Activated CD8-positive, alpha-beta T cell treated with anti-CD3 and anti-CD28 coated beads for 36 hours (primary cell): ENCODE measurements around the gene LDAF1. TPM values are rescaled to one million over a fixed set of nuclear protein-coding genes. Genes with fewer than 3 reads are reported as not detected.
"Not testable (repeated sequence)": the region's sequence is repeated elsewhere in the genome, so short reads cannot be mapped to it uniquely, and the experiment has no call there.

Experiments used
- ATAC-seq: fragments of 200-7000 bp; cut with Tn5 transposase; one replicate; pipeline ENCODE4 v1.10.0; 2021; ENCODE audit warnings: mild to moderate bottlenecking, moderate library complexity
- CTCF ChIA-PET: fragments of 350-600 bp; sonication (Branson Sonifier 250); formaldehyde crosslinking; loops from one replicate; lab custom pipeline; 2021; ENCODE audit warnings: antibody characterized with exemption; lab: Charles Lee
- POLR2A ChIA-PET: fragments of 350-600 bp; sonication (Branson Sonifier 250); formaldehyde crosslinking; loops from one replicate; lab custom pipeline; 2021; ENCODE audit warnings: antibody characterized with exemption; lab: Charles Lee
- DNase-seq: peaks from one replicate; pipeline ENCODE4 v3.0.0-alpha.2; 2020
- H3K27ac Mint-ChIP-seq: one replicate; pipeline ENCODE4 v1.8.0; 2021; ENCODE audit warnings: mild to moderate bottlenecking, mixed read lengths
- H3K27me3 Mint-ChIP-seq: one replicate; pipeline ENCODE4 v1.8.0; 2021; ENCODE audit warnings: mixed read lengths
- H3K36me3 Mint-ChIP-seq: one replicate; pipeline ENCODE4 v1.8.0; 2021; ENCODE audit warnings: low read depth, mixed read lengths
- H3K4me1 Mint-ChIP-seq: one replicate; pipeline ENCODE4 v1.8.0; 2021; ENCODE audit warnings: low read depth, mixed read lengths
- H3K4me3 Mint-ChIP-seq: one replicate; pipeline ENCODE4 v1.8.0; 2021; ENCODE audit warnings: mild to moderate bottlenecking, moderate library complexity, mixed read lengths
- H3K9me3 Mint-ChIP-seq: one replicate; pipeline ENCODE4 v1.8.0; 2021; ENCODE audit warnings: mixed read lengths
- CTCF ChIP-seq: fragments of 200-600 bp; IDR thresholded peaks from one replicate; pipeline ENCODE4 v1.8.0; 2022; ENCODE audit warnings: antibody characterized with exemption, mild to moderate bottlenecking
- intact Hi-C: fragments of 100-400 bp; cut with micrococcal nuclease; formaldehyde crosslinking; loops from one replicate; pipeline ENCODE4 v1.10.0; 2022
- total RNA-seq, 2 experiments: library from RNA; stranded (reverse); gene quantifications; one replicate each; pipeline ENCODE4 v1.2.3, GENCODE V29; 2021

Gene LDAF1
- total RNA-seq, 2 experiments from 2014 or later, result 10.3 to 12.6 TPM

GRCh38 chr16:21167360-21167759, 8.9 kb downstream of the LDAF1 start:
- H3K36me3 Mint-ChIP-seq, result peaks cover 14% of the 10 kb centered on the region
- H3K27ac Mint-ChIP-seq, result no peak overlapping the region
- POLR2A ChIA-PET, result no interaction called here
- no peak for TF ChIP-seq CTCF
- CTCF ChIA-PET, result interaction anchor here (1.3 to 1.9 kb wide), 2 partner anchors 11 to 21 kb away, joined by 3 to 6 read pairs; no protein-coding TSS in a partner anchor
- DNase-seq, result no peak
- H3K4me1 Mint-ChIP-seq, result no peaks in the 10 kb centered on the region
- intact Hi-C loops, result no loop called here
- peak; percentile 30 for ATAC-seq
- no peaks in the 10 kb centered on the region for H3K9me3 Mint-ChIP-seq
- no peaks in the 10 kb centered on the region for H3K27me3 Mint-ChIP-seq
- H3K4me3 Mint-ChIP-seq, result no peak overlapping the region

GRCh38 chr16:21167929-21168602, 9.6 kb downstream of the LDAF1 start:
- H3K4me3 Mint-ChIP-seq, result no peak overlapping the region
- H3K36me3 Mint-ChIP-seq, result peaks cover 16% of the 10 kb centered on the region
- H3K9me3 Mint-ChIP-seq, result no peaks in the 10 kb centered on the region
- ATAC-seq (peak; percentile 24), DNase-seq (peak; percentile 38)
- POLR2A ChIA-PET, result no interaction called here
- H3K27me3 Mint-ChIP-seq, result no peaks in the 10 kb centered on the region
- H3K4me1 Mint-ChIP-seq, result no peaks in the 10 kb centered on the region
- CTCF ChIA-PET, result interaction anchor here (0.7 to 1.9 kb wide), 3 partner anchors 10 to 21 kb away, joined by 3 to 6 read pairs (median 3); partner anchors contain the start of gene LDAF1
- no peak overlapping the region for H3K27ac Mint-ChIP-seq
- intact Hi-C loops, result no loop called here
- TF ChIP-seq CTCF, result no peak

- TF ChIP-seq CTCF, result no peak
- Mint-ChIP-seq H3K36me3 (peaks cover 19% of the 10 kb centered on the region), H3K4me1 (no peaks in the 10 kb centered on the region), H3K27ac (no peak overlapping the region), H3K27me3 (no peaks in the 10 kb centered on the region), H3K4me3 (no peak overlapping the region), H3K9me3 (no peaks in the 10 kb centered on the region)
- ChIA-PET POLR2A (interaction anchor here (0.7 kb wide), 1 partner anchor 350 kb away, joined by 3 read pairs; no protein-coding TSS in a partner anchor), CTCF (interaction anchor here (0.6 kb wide), 1 partner anchor 1585 kb away, joined by 3 read pairs; no protein-coding TSS in a partner anchor)
- DNase-seq, result no peak
- intact Hi-C loops, result no loop called here
- ATAC-seq, result peak; percentile 37
Measured at GRCh38 chr16:21169249-21169981, 10.9 kb downstream of the LDAF1 start.

GRCh38 chr16:21170116-21170515, 11.6 kb downstream of the LDAF1 start:
- H3K4me1 Mint-ChIP-seq, H3K9me3 Mint-ChIP-seq, intact Hi-C loops: not testable (repeated sequence)

DNA sequence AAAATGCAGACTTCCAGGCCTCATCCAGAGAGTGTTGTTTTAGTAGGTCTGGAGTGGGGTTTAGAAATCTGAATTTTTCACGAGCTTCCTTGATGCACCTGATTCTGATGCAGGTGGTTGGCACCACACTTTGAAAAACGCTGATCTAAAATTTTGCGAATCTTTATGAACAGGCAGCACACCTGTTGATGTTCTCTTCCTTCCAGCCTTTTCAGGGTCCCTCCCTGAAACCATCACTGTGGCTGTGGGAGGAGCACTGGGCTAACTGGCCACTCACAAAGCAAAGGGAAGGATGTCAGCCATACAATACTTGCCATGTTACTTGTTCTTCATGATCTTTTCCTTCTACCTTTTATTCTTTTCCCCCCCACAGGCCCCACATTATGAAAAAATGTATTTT, 14.2 kb downstream of the LDAF1 start:
- ATAC-seq (no peak), DNase-seq (no peak)
- POLR2A ChIA-PET, result no interaction called here
- H3K4me3 Mint-ChIP-seq, result no peak overlapping the region
- H3K36me3 Mint-ChIP-seq, result peaks cover 22% of the 10 kb centered on the region
- no peaks in the 10 kb centered on the region for H3K4me1 Mint-ChIP-seq
- no peaks in the 10 kb centered on the region for H3K9me3 Mint-ChIP-seq
- no peaks in the 10 kb centered on the region for H3K27me3 Mint-ChIP-seq
- intact Hi-C loops, result no loop called here
- CTCF ChIA-PET, result no interaction called here
- TF ChIP-seq CTCF, result no peak
- H3K27ac Mint-ChIP-seq, result no peak overlapping the region

More at GRCh38 chr16:21170116-21170515, 11.6 kb downstream of the LDAF1 start:
- CTCF ChIA-PET, ATAC-seq, H3K4me3 Mint-ChIP-seq, POLR2A ChIA-PET, H3K27me3 Mint-ChIP-seq, H3K27ac Mint-ChIP-seq, DNase-seq: not testable (repeated sequence)
- H3K36me3 Mint-ChIP-seq, result peaks cover 25% of the 10 kb centered on the region
